DMS79 treated with DMSO at 0.1 percent for 48 hours (cell line): ENCODE results near the gene BMERB1.
"Not testable (repeated sequence)": the region's sequence is repeated elsewhere in the genome, so short reads cannot be mapped to it uniquely, and the experiment has no call there.

Experiments
- DNase-seq: peaks from one replicate; lab custom pipeline; 2025; lab: John Stamatoyannopoulos, UW

Gene BMERB1

DNA sequence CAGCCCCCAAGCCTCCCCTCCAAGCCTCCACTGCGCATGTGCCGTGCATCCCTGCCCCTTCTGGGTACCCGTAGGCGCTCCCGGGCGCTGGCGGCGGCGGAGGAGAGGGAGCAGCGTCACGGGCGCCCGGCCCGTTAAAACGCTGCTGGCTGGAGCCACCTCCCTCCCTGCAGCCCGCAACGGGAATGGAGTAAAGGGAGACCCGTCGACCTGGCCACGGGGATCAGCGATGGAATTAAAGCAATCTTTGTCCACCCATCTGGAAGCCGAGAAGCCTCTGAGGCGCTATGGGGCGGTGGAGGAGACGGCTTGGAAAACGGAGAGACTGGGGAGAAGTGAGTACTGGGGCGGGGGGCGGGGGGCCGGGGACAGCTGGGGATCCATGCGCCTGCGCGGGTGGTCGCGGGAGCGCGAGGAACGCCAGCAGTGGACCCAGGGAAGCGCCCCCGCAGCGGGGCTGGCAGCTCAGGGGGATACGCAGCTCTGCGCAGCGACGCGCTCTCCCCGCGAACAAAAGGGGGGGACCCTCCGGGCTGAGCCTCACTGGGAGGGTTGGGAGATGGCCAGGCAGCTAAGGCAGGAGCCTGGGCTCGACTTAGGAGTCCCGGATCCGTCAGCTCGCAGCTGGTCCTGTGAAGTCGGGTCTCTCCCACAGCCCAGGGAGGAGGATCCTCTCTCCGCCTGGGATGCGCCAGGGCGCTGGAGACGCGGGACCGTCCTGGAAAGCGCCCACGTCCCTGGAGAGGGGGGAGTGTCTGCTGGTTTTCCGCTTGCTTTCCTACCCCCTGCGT lies at the start of gene BMERB1:
Gene BMERB1 (plus strand): TSS at position 164 of the 791 bp plus-strand sequence. CDS start 66 bp downstream, at position 230.
- DNase-seq, result peak; percentile 52

DNA sequence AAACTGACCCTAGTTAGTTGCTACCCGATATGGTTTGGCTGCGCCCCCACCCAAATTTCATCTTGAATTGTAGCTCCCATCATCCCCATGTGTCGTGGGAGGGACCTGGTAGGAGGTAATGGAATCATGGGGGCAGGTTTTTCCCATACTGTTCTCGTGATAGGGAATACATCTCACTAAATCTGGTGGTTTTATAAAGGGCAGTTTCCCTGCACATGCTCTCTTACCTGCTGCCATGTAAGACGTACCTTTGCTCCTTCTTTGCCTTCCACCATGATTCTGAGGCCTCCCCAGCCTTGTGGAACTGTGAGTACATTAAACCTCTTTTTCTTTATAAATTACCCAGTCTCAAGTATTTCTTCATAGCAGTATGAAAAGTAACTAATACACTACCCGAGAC lies 46.3 kb upstream of the BMERB1 start:
- not testable (repeated sequence) for DNase-seq

DNA sequence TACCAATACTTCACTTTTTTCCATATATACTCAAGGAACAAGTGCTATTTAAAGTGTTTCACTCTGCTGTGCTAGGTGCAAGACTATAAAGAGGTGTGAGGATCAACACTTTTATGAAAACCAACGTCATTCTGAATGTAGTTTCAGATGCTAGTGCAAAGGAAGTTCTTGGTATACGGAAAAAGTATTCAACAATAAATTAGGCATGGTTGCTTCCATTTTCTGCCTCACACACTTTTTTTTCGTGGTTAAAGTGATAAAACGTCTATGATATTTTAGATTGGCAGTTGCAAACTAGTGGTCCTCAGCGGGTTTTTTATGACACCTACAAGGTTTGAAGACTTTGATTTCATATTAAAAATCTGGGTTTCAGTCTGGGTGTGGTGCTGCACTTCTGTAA lies 44.5 kb upstream of the BMERB1 start:
- not testable (repeated sequence) for DNase-seq

DNA sequence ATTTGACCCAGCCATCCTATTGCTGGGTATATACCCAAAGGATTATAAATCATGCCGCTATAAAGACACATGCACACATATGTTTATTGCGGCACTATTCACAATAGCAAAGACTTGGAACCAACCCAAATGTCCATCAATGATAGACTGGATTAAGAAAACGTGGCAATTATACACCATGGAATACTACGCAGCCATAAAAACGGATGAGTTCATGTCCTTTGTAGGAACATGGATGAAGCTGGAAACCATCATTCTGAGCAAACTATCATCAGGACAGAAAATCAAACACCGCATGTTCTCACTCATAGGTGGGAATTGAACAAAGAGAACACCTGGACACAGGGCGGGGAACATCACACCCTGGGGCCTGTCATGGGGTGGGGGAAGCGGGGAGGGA lies 41.4 kb upstream of the BMERB1 start:
- not testable (repeated sequence) for DNase-seq

DNA sequence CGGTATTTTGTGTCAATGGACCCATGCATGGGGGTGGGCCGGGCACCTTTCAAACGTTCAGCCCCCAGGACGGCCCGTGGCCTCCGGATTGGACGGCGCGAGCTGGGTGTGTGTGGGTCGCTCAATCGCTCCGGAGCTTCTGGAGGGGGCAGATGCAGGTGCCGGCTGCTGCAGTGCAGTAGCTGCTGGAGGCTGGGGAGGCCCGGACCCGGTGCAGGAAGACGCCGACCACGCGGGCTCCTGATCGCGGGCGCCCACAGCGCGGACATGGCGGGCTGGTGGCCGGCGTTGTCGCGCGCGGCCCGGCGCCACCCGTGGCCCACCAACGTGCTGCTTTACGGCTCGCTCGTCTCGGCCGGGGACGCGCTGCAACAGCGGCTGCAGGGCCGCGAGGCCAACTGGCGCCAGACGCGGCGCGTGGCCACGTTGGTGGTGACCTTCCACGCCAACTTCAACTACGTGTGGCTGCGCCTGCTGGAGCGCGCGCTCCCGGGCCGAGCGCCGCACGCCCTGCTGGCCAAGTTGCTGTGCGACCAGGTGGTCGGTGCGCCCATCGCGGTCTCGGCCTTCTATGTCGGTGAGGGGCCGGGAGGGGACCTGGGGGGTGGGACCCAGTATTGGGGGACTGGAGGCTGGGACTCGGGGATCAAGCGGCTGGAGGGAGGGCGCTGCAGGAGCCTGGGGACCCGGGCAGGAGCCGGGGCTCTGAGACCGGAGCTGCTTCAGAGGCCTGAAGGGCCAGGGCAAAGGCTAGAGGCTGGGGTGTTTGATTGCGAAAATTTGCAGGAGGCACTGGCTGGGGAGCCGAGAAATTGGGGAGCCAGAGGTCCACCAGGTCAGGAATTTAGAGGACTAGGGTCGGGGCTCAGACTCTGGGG lies 38.5 kb upstream of the BMERB1 start, which contains the start of gene MPV17L:
Gene MPV17L (plus strand): TSS at position 124 of the 878 bp plus-strand sequence. CDS start 144 bp downstream, at position 268.
- peak; percentile 18 for DNase-seq

DNA sequence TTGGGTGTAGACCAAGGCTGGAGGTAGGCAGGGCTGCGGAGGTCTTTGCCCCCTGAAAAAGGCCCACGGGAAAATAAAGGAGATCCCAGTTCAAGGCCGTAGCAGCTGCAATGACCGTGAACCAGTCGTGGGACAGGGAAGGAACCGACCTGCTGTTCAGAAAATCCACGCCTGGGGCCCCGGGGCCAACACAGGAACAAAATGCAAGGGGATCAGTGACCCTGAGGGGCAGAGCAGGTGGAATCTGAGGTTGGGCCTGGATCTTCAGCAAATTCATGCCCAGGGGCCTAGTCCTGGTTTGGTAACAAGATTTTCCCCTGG lies 37.9 kb upstream of the BMERB1 start:
- DNase-seq, result not testable (repeated sequence)

DNA sequence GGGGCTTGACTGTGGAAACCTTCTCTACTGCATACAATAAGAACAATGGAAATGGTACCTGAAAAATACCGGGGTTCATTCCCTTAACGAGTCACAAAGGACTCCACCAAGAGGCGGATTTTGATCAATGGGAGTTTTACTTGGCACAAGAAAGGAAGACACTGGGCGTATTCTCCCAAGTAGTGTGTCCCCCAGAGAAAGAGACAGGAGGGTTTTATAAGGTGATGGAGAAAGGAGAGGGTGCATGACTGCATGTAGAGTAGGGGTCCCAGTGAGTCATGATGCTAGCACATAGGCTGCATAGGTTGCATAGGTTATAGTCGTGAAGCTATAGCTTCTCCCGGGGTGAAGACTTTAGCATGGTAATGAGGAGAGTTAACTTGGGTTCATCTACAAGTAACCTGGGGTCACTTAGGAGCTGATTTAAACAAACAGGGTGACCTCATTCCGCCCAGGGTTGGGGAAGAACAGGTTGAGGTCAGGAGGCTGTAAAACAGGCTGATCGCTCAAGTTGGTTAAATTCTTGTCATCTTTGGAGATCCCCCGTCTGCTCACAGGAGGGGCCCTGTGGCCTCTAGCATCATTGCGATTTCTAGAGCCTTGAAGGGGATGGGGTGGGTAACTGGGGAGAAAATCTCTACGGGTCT lies 37.3 kb upstream of the BMERB1 start:
- no peak for DNase-seq

DNA sequence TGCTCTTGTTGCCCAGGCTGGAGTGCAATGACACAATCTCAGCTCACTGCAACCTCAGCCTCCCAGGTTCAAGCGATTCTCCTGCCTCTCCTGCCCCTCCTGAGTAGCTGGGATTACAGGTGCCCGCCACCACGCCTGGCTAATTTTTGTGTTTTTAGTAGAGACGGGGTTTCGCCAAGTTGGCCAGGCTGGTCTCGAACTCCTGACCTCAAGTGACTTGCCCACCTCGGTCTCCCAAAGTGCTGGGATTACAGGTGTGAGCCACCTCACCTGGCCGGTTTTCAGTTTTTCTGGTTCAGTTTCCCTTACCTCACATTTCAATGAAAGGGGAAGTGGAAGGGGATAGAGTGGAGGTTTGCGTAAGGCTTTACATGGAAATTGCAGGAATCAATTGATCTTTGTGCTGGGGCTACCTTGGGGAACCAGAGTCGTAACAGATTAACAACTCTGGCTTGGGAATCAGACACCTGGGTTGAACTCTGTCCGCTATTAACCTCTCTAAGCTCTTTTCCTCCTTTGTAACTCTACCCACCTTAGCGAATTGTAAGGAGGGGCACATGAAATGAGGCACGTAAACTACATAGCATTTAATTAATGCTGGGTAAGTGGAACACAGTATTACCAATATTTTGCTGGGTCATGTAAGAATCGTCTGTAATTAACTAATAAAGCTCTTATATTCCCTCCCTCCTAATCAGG lies 35.6 kb upstream of the BMERB1 start:
- DNase-seq, result no peak

DNA sequence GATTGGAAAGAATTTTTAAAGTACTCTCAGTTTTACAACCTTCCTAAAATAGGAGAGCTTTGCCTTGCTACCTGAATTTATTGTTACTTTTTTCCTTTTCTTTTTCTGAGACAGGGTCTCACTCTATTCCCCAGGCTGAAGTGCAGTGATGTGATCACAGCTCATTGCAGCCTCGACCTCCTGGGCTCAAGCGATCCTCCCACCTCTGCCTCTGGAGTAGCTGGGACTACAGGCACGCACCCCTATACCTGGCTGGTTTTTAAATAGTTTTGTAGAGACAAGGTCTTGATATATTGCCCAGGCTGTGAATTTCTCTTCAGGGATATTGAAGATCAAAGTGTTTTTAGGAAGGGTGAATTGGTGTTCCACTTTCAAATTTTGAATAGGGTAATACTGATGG lies 35.1 kb upstream of the BMERB1 start:
- no peak for DNase-seq

DNA sequence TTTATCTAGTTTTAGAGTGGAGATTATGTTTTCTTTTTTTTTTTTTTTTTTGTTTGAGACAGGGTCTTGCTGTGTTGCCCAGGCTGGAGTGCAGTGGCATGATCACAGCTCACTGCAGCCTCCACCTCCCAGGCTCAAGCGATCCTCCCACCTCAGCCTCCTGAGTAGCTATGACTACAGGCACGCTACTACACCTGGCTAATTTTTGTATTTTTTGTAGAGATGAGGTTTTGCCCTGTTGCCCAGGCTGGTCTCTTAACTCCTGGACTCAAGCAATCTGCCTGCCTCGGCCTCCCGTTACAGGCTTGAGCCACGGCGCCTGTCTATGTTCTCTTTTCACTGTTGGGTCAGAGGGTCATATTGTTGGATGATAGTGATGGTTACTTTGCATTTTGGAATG lies 34.1 kb upstream of the BMERB1 start:
- not testable (repeated sequence) for DNase-seq

DNA sequence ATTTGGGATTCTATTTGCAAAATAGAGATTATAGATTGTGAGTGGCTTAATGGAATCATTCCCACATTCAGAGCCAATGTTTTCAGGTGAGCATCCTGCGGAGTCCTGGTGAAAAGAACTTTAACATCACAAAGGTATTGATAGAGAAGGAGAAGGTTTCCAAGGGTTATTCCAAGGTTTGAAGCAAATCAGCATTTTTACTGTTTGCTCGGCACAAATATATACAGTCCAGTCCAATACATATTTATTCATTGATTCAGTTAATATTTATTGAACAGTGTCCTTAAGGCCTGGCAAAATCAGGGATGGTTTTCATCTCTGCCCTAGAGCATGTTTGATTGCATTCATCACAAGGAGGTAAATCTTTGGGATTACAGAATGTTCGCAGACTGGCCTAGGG lies 32.4 kb upstream of the BMERB1 start:
- DNase-seq, result no peak

DNA sequence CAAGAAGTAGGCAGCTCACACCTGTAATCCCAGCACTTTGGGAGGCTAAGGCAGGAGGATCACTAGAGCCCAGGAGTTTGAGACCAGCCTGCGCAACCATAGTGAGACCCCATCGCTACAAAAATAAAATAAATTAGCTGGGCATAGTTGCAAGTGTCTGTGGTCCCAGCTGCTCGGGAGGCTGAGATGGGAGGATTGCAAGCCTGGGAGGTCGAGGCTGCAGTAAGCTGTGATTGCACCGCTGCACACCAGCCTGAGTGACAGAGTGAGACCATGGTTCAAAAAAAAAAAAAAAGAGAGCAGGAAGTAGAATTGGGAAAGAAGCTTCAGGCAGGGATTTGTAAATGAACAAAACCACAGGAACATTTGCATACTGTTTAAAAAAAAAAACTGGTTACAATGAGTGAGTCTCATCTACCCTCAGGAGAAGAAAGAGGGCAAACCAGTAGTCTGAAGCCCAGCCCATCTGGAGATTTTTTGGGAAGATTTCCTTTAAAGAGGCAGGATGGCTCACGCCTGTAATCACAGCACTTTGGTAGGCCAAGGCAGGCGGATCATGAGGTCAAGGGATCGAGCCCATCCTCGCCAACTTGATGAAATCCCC lies 30.9 kb upstream of the BMERB1 start:
- DNase-seq, result no peak

DNA sequence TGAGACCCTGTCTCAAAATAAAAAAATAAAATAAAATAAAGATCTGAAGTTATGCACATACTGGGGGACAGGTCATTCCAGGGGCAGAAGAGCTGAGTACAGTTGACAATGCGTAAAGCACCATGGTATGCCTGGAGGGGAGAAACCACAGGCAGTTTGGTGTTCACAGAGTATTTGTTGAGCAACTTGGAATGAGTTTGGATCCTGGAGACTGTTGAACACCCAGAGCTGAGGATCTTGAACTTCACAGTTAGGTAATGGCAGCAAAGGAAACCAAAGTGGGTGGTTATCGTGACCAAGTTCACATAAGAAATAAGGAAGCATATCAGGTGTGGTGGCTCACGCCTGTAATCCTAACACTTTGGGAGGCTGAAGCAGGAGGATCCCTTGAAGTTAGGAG lies 30.3 kb upstream of the BMERB1 start:
- DNase-seq, result not testable (repeated sequence)

DNA sequence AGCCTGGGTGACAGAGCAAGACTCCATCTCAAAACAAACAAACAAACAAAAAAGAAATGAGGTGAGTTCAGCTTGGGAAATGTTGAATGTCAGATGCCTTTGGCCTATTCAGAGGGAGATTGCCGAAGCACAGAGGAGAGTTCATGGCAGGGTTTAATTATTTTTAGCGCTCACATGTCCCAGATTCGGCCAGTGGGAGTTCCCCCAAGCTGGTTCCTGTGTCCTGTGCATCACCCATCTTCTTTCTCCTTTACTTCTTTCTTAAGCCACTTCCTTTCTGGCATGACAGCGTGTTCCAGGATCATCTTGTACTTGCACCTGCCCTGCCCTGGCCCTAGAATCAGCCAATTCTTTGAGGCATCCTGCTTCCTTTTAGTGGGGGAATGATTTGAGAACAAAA lies 29.6 kb upstream of the BMERB1 start:
- no peak for DNase-seq

DNA sequence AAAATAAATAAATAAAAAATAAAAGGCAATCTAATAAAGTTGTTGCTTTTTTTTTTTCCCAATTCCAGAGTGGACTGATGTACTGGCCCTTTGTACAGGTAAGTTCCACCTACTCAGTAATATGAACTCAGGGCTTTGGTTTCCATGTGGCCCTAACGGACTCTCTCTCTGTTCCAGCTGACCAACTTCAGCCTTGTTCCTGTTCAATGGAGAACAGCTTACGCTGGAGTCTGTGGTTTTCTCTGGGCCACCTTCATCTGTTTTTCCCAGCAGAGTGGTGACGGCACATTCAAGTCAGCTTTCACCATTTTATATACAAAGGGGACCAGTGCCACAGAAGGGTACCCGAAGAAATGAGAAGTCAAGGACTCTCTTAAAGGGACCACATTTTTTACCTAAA lies 26.6 kb upstream of the BMERB1 start:
- DNase-seq, result not testable (repeated sequence)

DNA sequence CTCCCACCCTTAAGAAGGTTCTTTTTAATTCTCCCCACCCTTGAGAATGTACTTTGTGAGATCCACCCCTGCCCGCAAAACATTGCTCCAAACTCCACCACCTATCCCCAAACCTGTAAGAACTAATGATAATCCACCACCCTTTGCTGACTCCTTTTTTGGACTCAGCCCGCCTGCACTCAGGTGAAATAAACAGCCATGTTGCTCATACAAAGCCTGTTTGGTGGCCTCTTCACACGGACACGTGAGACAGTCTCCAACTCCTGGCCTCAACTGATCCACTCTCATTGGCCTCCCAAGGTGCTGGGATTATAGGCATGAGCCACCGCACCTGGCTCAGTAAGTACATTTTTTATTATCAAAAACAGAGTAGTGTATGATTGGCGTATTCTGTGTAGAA lies 24.9 kb upstream of the BMERB1 start:
- DNase-seq, result not testable (repeated sequence)

DNA sequence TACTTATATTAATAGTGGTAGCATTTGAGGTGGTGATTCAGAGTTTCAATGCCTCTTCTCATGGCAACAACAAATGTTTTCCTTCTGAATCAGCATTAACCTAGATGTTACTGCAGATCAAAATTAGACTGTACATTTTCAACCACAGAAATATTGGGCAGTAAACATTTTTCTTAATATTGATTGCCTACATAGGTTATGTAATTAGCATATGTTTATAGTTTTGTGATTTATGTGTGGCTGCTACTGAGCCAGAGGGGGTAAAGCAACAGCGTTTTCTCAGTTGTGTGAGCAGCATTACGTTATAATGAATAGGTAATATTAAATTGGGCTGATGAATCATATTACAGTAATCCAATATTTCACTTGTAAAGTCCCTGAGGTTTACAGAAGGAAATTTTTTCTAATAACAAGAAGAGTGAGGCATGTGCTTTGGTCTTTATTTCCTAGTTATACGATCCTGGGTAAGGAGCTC lies 18.8 kb upstream of the BMERB1 start:
- DNase-seq, result no peak

DNA sequence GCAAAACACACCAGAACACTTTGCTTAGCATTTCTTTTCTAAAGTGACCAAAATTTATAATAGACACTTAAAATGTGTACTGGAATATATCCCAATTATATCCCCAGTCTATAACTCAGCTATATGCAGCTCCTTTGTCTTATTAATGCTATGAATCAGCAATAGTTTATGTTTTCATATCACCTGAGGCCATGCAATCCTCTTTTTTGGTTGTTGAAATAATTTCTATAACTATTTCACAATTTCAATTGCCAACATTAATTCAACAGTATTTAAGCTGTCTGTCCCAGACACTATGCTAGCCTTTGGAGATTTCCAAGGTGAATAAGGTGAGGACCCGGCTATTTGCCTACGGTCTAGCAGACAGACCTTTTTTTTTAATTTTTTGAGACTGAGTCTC lies 17.2 kb upstream of the BMERB1 start:
- no peak for DNase-seq

DNA sequence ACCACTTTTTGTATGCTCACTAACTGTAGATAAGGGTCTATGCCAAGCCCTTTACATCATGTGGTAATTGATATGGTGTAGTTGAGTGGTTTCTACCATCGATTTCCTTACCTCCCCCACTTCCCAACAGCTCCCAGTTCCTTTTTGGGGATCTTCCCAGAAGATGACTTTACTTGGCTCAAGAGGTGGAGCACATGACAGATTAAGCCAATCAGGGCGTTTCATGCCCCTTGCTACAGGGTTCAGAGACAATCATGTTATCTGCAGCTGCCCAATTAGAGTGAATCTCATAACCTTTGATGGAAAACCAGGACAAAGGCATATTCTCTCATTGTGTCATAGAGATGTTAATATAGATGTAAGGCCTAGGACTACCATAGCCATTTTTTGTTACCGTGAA lies 16.2 kb upstream of the BMERB1 start:
- no peak for DNase-seq

DNA sequence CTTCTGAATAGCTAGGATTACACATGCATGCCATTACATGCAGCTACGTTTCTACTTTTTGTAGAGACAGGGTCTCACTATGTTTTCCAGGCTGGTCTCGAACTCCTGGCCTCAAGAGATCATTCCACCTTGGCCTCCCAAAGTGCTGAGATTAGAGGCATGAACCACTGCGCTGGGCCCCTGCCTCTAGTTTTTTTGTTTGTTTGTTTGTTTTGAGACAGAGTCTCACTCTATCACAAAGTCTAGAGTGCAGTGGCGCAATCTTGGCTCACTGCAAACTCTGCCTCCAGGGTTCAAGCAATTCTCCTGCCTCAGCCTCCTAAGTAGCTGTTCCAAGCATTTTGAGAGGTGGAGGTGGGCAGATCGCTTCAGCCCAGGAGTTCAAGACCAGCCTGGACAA lies 12.7 kb upstream of the BMERB1 start:
- DNase-seq, result not testable (repeated sequence)

DNA sequence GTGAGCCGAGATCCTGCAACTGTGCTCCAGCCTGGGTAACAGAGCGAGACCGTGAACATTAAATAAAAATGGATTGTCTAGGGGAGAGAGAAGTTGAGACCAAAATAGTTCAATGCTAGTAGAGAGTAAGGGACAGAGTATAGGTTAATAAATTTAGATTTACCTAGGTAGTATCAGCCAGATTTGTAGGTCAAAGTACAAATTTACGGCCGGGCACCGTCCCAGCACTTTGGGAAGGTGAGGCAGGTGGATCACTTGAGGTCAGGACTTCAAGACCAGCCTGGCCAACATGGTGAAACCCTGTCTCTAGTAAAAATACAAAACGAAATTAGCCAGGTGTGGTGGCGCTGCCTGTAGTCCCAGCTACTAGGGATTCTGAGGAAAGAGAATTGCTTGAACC lies 12.2 kb upstream of the BMERB1 start:
- DNase-seq, result no peak
